ENCODE results near the gene TRIO.

DNA sequence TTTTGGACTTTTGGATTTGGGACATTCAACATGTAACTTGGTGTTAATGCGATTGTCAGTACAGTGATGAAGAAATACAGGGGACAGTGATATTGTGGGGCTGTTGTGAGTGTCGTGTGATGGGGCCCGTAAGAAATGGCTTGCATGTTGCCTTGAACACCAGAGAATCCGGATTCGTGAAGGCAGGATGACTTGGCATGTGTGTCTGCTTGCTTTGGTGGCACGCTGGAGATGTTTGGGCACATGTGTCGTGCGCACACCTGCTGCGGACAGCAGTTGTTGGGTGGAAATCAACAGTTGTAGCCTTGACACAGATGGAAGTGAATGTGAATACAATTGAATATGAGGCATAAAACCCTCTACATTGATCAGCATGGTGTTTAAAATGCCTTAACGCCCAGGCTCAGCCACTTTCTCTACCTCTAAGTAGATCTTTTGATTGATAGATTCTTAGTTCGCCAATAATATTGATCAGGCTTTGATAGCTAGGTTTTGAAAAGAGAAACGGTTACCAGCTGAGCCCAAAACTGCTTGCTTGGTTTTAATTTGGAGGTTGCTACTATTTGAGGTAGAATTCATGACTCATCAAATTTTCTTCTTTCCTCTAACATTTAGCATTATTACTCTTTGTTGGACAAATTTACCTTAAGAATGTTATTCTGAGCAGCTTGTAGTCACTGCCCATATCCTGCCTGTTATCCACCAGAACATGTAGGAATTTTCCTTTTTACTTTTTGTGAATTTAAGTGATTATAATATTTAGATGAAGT lies 94.4 kb downstream of the TRIO start:
- TF ChIP-seq YY1 (IDR thresholded peaks at IDR 0.05; ENCODE audit: insufficient read depth, insufficient read length), result no peak
- no peak for TF ChIP-seq ZNF274 (IDR thresholded peaks at IDR 0.05; ENCODE audit: low read depth, low read length)
